GM12878 (cell line): ENCODE measurements around the gene SPPL3. TPM values are rescaled to one million over a fixed set of nuclear protein-coding genes. Genes with fewer than 3 reads are reported as not detected.

Experiments
- ATAC-seq: fragments of 200-7000 bp; cut with Tn5 transposase; 3 replicates; pipeline ENCODE4 v1.9.1; 2020; ENCODE audit warnings: mild to moderate bottlenecking, moderate library complexity
- BruUV-seq: library from RNA; stranded (reverse); fragments of 400-500 nt; replicated peaks from 2 replicates; lab custom pipeline; 2021; lab: Mats Ljungman, UMichigan
- CTCF ChIA-PET: fragments of 300-600 bp; sonication (Branson Sonifier 250); formaldehyde crosslinking; extraction: SDS; loops from one replicate; lab custom pipeline; 2021; ENCODE audit warnings: inconsistent platforms; lab: Yijun Ruan, JAX
- POLR2A ChIA-PET: fragments of 350-600 bp; formaldehyde crosslinking; extraction: SDS; loops from one replicate; lab custom pipeline; 2021; ENCODE audit warnings: inconsistent platforms; lab: Charles Lee
- RAD21 ChIA-PET: fragments of 300-600 bp; sonication (Branson Sonifier 250); formaldehyde crosslinking; loops from one replicate; lab custom pipeline; 2023; ENCODE audit warnings: antibody characterized with exemption; ENCODE audit not compliant: unreplicated experiment; lab: Charles Lee
- SMC1A ChIA-PET: fragments of 300-600 bp; sonication (Branson Sonifier 250); formaldehyde crosslinking; loops from one replicate; lab custom pipeline; 2023; ENCODE audit not compliant: unreplicated experiment, uncharacterized antibody; lab: Charles Lee
- DNase-seq: peaks from one replicate; pipeline ENCODE4 v3.0.0-alpha.2; 2011; ENCODE audit warnings: low read depth, low spot score
- FAIRE-seq: peaks from 3 replicates; lab custom pipeline; 2011; peaks lifted over from hg19 to GRCh38; lab: Jason Lieb, UNC
- H2AFZ ChIP-seq: 2 replicates; pipeline ENCODE4 v1.6.0; 2011; ENCODE audit warnings: low read depth, low read length, control low read depth; ENCODE audit not compliant: control insufficient read depth
- H3K27ac ChIP-seq: 2 replicates; pipeline ENCODE4 v1.5.1; 2011; ENCODE audit warnings: control low read depth; ENCODE audit not compliant: control insufficient read depth, insufficient read depth
- H3K27me3 ChIP-seq, 2 experiments: replicated peaks in 1 of 2; 2 replicates each; pipeline versions ENCODE4 v1.6.0 to v1.6.1; 2011; ENCODE audit warnings: low read length in 1 of 2; ENCODE audit not compliant: control insufficient read depth in 2 of 2, insufficient read depth in 2 of 2
- H3K36me3 ChIP-seq, 2 experiments: 2 replicates each; pipeline ENCODE4 v1.5.1; 2011; ENCODE audit warnings: low read length in 1 of 2; ENCODE audit not compliant: control insufficient read depth in 2 of 2, insufficient read depth in 2 of 2
- H3K4me1 ChIP-seq: 2 replicates; pipeline ENCODE4 v1.6.1; 2011; ENCODE audit warnings: mild to moderate bottlenecking, low read length, moderate library complexity, mixed read lengths; ENCODE audit not compliant: control insufficient read depth, insufficient read depth
- H3K4me2 ChIP-seq: 2 replicates; pipeline ENCODE4 v1.6.0; 2011; ENCODE audit warnings: control low read depth; ENCODE audit not compliant: control insufficient read depth, insufficient read depth
- H3K4me3 ChIP-seq: fragments of 200-600 bp; sonication (generic); 2 replicates; pipeline ENCODE4 v1.5.1; 2016
- H3K79me2 ChIP-seq: 2 replicates; pipeline ENCODE4 v1.6.0; 2011; ENCODE audit warnings: low read length; ENCODE audit not compliant: control insufficient read depth, insufficient read depth
- H3K9ac ChIP-seq: 2 replicates; pipeline ENCODE4 v1.8.0; 2011; ENCODE audit warnings: low read length, control low read depth, mixed read lengths; ENCODE audit not compliant: control insufficient read depth, insufficient read depth
- H3K9me3 ChIP-seq: replicated peaks from 3 replicates; pipeline ENCODE4 v1.5.1; 2011; ENCODE audit warnings: mild to moderate bottlenecking, low read length; ENCODE audit not compliant: control insufficient read depth, insufficient read depth
- H4K20me1 ChIP-seq: 2 replicates; pipeline ENCODE4 v1.6.0; 2011; ENCODE audit not compliant: control insufficient read depth, insufficient read depth
- ASH2L ChIP-seq: fragments of 300-600, 200-600 bp; sonication (generic); IDR thresholded peaks from 2 replicates; pipeline ENCODE4 v1.6.1; 2017; ENCODE audit warnings: low read depth, mild to moderate bottlenecking, borderline replicate concordance
- IRF5 ChIP-seq: fragments of 450-650 bp; IDR thresholded peaks from 2 replicates; pipeline ENCODE4 v1.6.1; 2017; ENCODE audit warnings: borderline replicate concordance
- KLF5 ChIP-seq: fragments of 450-650 bp; IDR thresholded peaks from 2 replicates; pipeline ENCODE4 v1.6.1; 2014; ENCODE audit warnings: mild to moderate bottlenecking; ENCODE audit not compliant: partially characterized antibody
- MXI1 ChIP-seq: fragments of 150-350 bp; IDR thresholded peaks from 2 replicates; pipeline ENCODE4 v1.6.1; 2011; ENCODE audit warnings: low read depth, mild to moderate bottlenecking, inconsistent platforms, low read length, improper control_type of control experiment
- NFYB ChIP-seq: IDR thresholded peaks from 2 replicates; pipeline ENCODE4 v1.6.1; 2011; ENCODE audit warnings: low read depth, mild to moderate bottlenecking, low read length, improper control_type of control experiment, moderate library complexity; ENCODE audit not compliant: insufficient read depth
- RCOR1 ChIP-seq: conservative IDR thresholded peaks from 2 replicates; pipeline ENCODE4 v1.6.1; 2012; ENCODE audit warnings: low read depth, low read length, improper control_type of control experiment
- RUNX3 ChIP-seq: IDR thresholded peaks from 2 replicates; pipeline ENCODE4 v1.6.1; 2012; ENCODE audit warnings: low read length, inconsistent platforms
- SPI1 ChIP-seq: IDR thresholded peaks from 2 replicates; pipeline ENCODE4 v1.6.1; 2011; ENCODE audit warnings: low read depth, mild to moderate bottlenecking, low read length, moderate library complexity, borderline replicate concordance; ENCODE audit not compliant: insufficient read depth
- ZNF24 ChIP-seq: fragments of 450-650 bp; IDR thresholded peaks from 2 replicates; pipeline ENCODE4 v1.6.1; 2017; ENCODE audit warnings: antibody characterized with exemption, mild to moderate bottlenecking
- ZNF622 ChIP-seq: fragments of 450-650 bp; IDR thresholded peaks from 2 replicates; pipeline ENCODE4 v1.6.1; 2017; ENCODE audit warnings: mild to moderate bottlenecking, inconsistent platforms
- WGBS: methylation state at CpG from one replicate; pipeline ENCODE4 v1.1.6; 2016; ENCODE audit warnings: low lambda C conversion rate; ENCODE audit not compliant: insufficient replicate concordance, insufficient coverage; ENCODE audit errors: missing lambda C conversion rate; 5-methylcytosine and 5-hydroxymethylcytosine counted together
- in situ Hi-C: fragments of 300-500 bp; cut with MboI; formaldehyde crosslinking; loops from 9 replicates; pipeline ENCODE4 v1.14.3; 2018; ENCODE audit warnings: mixed read lengths
- intact Hi-C: fragments of 100-400 bp; cut with micrococcal nuclease; formaldehyde crosslinking; loops from one replicate; pipeline ENCODE4 v1.14.2; 2022; ENCODE audit not compliant: unreplicated experiment
- polyA plus RNA-seq, 11 experiments: library from polyadenylated mRNA; depleted of rRNA in 4 of 11; unstranded in 6 of 11; stranded (reverse) in 5 of 11; fragments of >200 nt; fragmentation: Nextera tagmentation in 4 of 11; fragmentation: Illumina TruSeq in 1 of 11; extraction: Ambion mirVana in 4 of 11; extraction: Trizol in 1 of 11; gene quantifications; 1 replicate in 1 of 11; 2 replicates in 10 of 11; pipeline versions ENCODE4 v1.2.1 to v1.2.3, GENCODE V29; 2011 to 2016; ENCODE audit warnings: inconsistent platforms in 2 of 11, missing spikeins in 2 of 11, low read depth in 1 of 11
- total RNA-seq, 4 experiments: library from RNA; depleted of rRNA in 3 of 4; stranded (reverse); fragments of >200 nt in 3 of 4; fragmentation: Illumina TruSeq in 1 of 4; extraction: Trizol in 1 of 4; gene quantifications; 2 replicates each; pipeline versions ENCODE4 v1.2.1 to v1.2.3, GENCODE V29; 2013 to 2021
- TF ChIP-seq, protein P1 (sequence below): fragments of 450-650 bp; IDR thresholded peaks from 2 replicates; pipeline ENCODE4 v1.6.1; 2016; ENCODE audit warnings: mild to moderate bottlenecking, moderate library complexity, borderline replicate concordance
- TF ChIP-seq, protein P2 (sequence below): fragments of 450-650 bp; IDR thresholded peaks from 2 replicates; pipeline ENCODE4 v1.6.1; 2017; ENCODE audit warnings: mild to moderate bottlenecking, low read depth, inconsistent platforms; ENCODE audit not compliant: poor library complexity, severe bottlenecking
- TF ChIP-seq, protein P3 (sequence below): fragments of 450-650 bp; IDR thresholded peaks from 2 replicates; pipeline ENCODE4 v1.6.1; 2017; ENCODE audit warnings: mild to moderate bottlenecking

The SPPL3 gene
- total and polyA plus RNA-seq, 10 of the 15 experiments (the other 5 are each of a cell fraction or from before 2014, with no cell fraction given) = 4.3 to 45.5 (median 11.7) TPM

DNA sequence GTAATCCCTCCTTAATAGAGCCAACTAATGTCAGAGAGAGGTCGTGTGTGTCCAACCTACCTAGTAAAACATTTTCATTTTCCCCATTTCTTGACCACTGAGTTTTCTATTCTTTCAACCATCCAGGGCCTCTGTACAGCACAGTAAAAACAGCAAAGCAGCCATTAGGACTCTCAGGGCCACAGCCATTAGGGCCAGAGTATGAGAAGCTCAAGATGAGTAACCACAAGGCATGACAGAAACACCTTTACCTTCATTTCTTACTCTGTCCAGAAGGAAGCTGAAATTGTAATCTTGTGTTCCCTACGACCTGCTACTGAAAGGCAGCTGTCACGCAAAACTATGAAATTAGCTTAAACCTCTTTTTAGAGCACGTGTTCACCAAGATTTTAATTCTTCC lies 2.3 kb downstream of the SPPL3 start:
- SMC1A ChIA-PET = interaction anchor here (0.7 to 5.3 kb wide), 21 partner anchors 9 to 181 kb away, joined by 3 to 38 read pairs (median 4); no protein-coding TSS in a partner anchor
- Histone ChIP-seq H3K9ac (peak overlapping the region; percentile 5; the same call in 1 of the 2 replicates), H2AFZ (no peak overlapping the region), H3K36me3 (peaks cover 2 to 7% of the 10 kb centered on the region in 2 experiments; a peak in 2 of 4 replicates), H3K79me2 (peaks cover 65% of the 10 kb centered on the region), H3K4me2 (peak overlapping the region; percentile 53), H3K27ac (peak overlapping the region; percentile 45), H3K27me3 (no peaks in the 10 kb centered on the region), H3K9me3 (no peaks in the 10 kb centered on the region), H3K4me1 (0 out of 2 replicates have a peak, but pooled peaks cover 3% of the 10 kb centered on the region), H3K4me3 (peak overlapping the region; percentile 91), H4K20me1 (no peaks in the 10 kb centered on the region)
- CTCF ChIA-PET = interaction anchor here (0.6 to 4.6 kb wide), 10 partner anchors 16 to 276 kb away, joined by 3 to 22 read pairs (median 6); no protein-coding TSS in a partner anchor
- no peak for DNase-seq
- in situ Hi-C loops (no loop called here), intact Hi-C loops (loop anchor here (2.0 to 5.0 kb wide), 4 partner anchors 50 to 320 kb away; partner anchors contain the start of gene POP5)
- no TSS peak for BruUV-seq
- RAD21 ChIA-PET = interaction anchor here (0.9 to 3.0 kb wide), 17 partner anchors 10 to 356 kb away, joined by 3 to 19 read pairs (median 4); partner anchors contain the start of genes MLEC and POP5
- POLR2A ChIA-PET = interaction anchor here (0.6 to 2.3 kb wide), 9 partner anchors 10 to 224 kb away, joined by 3 to 14 read pairs (median 4); no protein-coding TSS in a partner anchor
- peak; percentile 60 for ATAC-seq
- peak; percentile 99 for FAIRE-seq
- WGBS = 9% methylated on average over 4 of the region's 4 CpGs
- no peak for TF ChIP-seq RCOR1
- TF ChIP-seq, protein P1, sequence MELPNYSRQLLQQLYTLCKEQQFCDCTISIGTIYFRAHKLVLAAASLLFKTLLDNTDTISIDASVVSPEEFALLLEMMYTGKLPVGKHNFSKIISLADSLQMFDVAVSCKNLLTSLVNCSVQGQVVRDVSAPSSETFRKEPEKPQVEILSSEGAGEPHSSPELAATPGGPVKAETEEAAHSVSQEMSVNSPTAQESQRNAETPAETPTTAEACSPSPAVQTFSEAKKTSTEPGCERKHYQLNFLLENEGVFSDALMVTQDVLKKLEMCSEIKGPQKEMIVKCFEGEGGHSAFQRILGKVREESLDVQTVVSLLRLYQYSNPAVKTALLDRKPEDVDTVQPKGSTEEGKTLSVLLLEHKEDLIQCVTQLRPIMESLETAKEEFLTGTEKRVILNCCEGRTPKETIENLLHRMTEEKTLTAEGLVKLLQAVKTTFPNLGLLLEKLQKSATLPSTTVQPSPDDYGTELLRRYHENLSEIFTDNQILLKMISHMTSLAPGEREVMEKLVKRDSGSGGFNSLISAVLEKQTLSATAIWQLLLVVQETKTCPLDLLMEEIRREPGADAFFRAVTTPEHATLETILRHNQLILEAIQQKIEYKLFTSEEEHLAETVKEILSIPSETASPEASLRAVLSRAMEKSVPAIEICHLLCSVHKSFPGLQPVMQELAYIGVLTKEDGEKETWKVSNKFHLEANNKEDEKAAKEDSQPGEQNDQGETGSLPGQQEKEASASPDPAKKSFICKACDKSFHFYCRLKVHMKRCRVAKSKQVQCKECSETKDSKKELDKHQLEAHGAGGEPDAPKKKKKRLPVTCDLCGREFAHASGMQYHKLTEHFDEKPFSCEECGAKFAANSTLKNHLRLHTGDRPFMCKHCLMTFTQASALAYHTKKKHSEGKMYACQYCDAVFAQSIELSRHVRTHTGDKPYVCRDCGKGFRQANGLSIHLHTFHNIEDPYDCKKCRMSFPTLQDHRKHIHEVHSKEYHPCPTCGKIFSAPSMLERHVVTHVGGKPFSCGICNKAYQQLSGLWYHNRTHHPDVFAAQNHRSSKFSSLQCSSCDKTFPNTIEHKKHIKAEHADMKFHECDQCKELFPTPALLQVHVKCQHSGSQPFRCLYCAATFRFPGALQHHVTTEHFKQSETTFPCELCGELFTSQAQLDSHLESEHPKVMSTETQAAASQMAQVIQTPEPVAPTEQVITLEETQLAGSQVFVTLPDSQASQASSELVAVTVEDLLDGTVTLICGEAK = no peak
- TF ChIP-seq ZNF622 = no peak
- peak; percentile 64 for TF ChIP-seq RUNX3
- 0 out of 2 replicates have a peak, but pooled peaks have one; percentile 28 for TF ChIP-seq MXI1
- TF ChIP-seq, protein P2, sequence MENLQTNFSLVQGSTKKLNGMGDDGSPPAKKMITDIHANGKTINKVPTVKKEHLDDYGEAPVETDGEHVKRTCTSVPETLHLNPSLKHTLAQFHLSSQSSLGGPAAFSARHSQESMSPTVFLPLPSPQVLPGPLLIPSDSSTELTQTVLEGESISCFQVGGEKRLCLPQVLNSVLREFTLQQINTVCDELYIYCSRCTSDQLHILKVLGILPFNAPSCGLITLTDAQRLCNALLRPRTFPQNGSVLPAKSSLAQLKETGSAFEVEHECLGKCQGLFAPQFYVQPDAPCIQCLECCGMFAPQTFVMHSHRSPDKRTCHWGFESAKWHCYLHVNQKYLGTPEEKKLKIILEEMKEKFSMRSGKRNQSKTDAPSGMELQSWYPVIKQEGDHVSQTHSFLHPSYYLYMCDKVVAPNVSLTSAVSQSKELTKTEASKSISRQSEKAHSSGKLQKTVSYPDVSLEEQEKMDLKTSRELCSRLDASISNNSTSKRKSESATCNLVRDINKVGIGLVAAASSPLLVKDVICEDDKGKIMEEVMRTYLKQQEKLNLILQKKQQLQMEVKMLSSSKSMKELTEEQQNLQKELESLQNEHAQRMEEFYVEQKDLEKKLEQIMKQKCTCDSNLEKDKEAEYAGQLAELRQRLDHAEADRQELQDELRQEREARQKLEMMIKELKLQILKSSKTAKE = peak; percentile 32
- no peak for TF ChIP-seq KLF5
- TF ChIP-seq NFYB = 0 out of 2 replicates have a peak, but pooled peaks have one; percentile 19
- TF ChIP-seq IRF5 = no peak
- no peak for TF ChIP-seq ZNF24
- TF ChIP-seq SPI1 = no peak
- TF ChIP-seq ASH2L = no peak
- TF ChIP-seq, protein P3, sequence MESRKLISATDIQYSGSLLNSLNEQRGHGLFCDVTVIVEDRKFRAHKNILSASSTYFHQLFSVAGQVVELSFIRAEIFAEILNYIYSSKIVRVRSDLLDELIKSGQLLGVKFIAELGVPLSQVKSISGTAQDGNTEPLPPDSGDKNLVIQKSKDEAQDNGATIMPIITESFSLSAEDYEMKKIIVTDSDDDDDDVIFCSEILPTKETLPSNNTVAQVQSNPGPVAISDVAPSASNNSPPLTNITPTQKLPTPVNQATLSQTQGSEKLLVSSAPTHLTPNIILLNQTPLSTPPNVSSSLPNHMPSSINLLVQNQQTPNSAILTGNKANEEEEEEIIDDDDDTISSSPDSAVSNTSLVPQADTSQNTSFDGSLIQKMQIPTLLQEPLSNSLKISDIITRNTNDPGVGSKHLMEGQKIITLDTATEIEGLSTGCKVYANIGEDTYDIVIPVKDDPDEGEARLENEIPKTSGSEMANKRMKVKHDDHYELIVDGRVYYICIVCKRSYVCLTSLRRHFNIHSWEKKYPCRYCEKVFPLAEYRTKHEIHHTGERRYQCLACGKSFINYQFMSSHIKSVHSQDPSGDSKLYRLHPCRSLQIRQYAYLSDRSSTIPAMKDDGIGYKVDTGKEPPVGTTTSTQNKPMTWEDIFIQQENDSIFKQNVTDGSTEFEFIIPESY = no peak
